ENCODE results near the gene RAB23.
"Not testable (repeated sequence)": the region's sequence is repeated elsewhere in the genome, so short reads cannot be mapped to it uniquely, and the experiment has no call there.

The RAB23 gene

DNA sequence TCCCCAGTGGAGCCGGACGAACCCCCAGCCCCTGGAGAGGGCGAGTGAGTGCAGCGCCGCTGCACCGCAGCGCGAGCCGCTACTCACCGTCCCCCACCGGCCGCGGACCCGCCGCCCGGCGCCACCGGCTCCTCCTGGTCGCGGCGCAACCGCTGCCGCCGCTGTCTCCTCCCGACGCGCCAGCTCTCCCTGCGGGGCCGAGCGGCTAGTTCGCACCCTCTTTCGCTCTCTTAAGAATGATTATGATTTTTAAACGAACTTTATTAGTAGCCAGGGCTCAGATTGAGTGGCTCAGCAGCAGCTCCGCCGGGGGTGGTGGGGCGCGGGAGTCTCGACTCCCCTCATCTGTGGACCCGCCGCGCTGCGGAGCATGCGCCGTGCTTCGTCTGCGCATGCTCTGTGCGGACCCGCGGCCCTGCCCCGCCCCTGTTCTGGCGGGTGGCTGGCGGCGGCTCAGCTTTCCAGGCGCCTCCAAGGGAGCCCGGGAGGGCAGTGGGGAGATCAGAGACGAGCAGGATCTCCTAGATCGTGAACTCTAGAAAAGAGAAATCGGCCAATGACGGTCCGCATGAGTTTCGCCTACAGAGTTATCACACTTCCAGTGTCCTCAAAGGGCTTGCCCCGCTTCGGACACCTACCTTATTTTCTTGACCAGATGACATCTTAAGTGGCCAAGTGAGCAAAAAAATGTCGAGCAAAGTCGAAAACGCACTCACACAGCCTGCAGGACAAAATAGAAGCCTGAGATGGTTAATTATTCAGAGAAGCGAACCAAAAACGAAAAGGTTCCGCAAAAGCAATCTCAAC lies at the start of gene RAB23:
TSS of gene RAB23 (minus strand) at position 372 of the 807 bp plus-strand sequence. CDS start 11,927 bp downstream, outside the sequence.
- DNase-seq, result peak; percentile 72

DNA sequence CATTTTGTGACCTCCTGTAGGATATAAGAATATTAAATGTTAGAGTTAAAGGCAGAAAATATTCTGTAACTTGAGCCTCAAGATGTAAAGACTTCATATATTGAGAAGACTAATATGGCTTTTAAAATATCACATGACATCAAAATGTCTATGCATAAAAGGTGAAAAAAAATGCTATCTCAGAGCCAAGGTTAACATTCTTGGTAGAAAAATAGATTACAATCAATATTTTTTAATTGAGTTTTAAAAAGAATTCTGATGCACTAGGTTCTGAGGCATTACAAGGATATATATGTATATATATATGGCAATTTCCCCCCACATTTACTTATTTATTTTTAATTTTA lies 46.2 kb upstream of the RAB23 start:
- no peak for DNase-seq

DNA sequence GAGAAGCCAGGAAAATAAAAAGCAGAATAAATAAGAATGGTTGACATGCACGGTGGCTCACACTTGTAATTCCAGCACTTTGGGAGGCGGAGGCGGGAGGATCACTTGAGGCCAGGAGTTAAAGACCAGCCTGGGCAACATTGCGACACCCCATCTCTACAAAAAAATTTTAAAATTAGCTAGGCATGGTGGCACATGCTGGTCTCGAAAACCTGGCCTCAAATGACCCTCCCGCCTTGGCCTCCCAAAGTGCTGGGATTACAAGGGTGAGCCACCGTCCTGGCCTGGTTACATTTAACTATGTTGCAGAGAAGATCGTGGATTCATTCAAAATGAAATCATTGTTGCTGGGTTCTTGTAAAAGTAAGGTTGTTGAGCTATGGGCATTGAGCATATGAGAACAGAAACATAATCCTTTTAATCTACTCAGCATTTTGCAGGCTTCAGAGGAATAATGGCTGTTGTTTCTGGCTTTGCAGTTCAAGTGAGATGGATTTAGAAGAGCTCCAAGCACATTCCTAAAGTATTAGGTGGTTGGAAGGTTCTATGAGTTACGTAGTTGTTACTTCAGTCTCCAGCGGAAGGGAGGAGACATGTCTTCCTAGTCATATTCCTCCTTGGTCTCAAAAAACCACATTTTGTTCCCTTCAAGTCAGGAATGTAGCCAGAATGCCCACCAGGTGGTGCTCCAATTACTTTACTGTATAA lies 45.6 kb upstream of the RAB23 start:
- DNase-seq, result peak; percentile 43

DNA sequence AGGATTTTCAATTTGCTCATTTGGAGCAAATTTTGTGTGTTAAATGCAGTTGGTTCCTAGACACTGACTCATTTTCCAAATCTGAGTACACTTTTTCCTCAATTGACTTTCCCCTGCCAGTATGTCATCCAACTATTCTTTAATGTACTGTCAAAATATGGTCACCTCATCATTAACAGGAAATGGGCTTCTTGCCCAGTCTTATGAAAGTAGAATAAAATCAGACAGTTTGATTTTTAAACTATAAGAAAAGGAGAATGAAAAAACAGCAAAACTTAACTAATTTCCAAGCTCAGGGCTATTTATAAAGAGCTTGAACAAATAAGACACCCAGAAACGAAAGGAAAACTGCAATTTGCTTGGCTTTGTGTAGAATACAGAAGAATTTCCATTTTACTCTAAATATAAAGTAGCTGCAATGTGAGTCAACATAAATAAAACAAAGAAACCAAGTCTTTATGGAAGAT lies 43.7 kb upstream of the RAB23 start:
- no peak for DNase-seq

DNA sequence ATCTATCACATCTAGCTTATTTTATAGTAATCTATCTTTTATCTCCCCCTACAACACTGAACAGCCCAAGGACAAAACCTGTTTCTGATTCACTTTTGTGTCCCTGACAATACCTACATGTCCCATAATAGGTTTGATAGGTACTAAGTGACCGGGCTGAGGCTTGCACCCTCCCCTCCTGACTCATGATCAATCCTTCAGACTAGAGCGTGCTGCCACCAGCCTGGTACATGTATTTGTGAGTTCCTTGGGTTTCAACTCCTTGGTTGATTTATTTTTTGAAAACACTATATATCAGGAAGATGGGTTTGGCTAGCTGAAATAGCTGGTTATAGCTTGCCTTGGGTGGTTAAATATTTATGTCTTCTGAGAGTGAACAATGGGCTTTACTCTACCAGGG lies 41.6 kb upstream of the RAB23 start:
- DNase-seq, result no peak

DNA sequence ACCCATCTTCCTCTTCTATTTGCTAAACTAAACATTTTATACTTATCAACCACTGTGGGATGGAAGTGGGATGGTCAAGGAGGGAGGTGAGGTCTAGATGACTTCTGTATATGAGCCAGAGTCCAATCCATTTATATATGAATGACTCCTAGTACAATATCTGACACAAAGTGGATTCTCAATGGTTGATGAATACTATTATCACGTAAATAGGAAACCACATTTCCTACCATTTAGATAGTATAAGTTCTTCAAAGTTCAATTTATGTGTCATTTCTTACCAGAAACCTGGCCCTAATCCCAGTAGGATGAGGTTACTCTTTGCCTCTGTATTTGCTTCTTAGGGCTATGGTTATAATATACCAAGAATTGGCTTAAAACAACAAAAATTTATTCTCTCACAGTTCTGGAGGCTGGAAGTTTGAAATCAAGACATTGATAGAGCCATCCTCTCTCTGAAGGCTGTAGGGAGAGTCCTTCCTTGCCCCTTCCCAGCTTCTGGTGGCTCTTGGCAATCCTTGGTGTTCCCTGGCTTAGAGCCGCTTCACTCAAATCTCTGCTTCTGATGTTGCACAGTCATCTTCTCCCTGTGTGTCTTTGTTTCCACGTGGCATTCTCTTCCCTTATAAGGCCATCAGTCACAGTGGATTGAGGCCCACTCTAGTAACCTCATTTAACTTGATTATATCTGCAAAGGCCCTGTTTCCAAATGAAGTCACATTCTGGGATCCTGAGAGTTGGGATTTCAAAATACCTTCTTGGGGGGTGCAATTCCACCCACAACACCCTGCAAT lies 41.0 kb upstream of the RAB23 start:
- DNase-seq, result no peak

DNA sequence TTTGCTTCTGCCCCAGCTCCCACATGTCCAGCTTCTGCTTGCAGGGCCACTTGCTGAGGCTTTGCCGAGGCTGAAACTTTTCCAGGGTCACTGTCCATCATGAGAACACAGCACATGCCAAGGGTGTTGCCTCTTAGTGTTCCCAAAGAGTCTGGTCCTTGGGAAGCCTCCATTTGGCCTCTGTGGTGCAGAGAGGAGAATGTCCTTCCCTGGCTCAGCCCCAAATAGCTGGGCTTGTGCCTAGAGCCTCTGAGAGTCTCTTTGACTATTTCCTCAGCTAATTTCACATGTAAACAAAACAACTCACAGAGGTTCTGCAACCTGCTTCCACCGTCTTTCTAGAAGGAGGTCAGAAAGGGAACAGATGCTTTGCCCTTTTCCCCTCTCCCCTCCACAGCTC lies 40.4 kb upstream of the RAB23 start:
- no peak for DNase-seq

DNA sequence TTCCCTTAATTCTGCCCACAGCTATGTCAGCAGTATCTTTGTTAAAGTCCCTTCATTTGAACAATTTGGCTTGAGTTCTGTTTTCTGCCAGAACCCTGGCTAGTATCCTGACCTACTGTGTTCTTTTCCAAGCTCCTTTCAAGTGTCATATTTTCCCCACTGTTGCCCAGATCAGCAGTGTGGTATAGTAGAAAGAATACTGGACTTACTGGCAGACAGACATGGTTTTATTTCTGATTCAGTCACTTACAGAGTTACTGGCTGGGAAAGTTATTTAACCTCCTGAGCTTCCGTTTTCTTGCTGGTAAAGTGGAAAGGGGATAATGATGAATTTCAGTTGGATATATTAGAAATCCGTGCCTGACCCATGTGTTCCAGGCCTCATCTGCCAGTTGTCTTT lies 39.8 kb upstream of the RAB23 start:
- DNase-seq, result no peak

DNA sequence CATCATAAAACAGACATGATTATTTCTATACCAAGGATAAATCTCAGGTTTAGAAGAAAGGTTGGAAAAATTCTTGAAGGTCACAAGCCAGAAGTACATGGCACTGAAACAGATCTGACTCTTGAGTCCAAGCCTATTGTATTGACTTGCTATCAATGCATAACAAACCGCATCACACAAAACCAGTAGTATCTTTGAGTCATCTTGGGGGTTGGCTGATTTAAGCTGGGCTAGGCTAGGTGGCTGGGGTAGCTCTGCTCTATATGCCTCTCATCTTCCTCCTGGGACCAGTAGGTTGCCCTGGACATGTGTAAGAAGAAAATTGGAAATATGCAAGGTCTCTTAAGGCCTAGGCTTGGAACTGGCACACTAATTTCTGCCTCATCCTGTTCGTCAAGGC lies 37.0 kb upstream of the RAB23 start:
- DNase-seq, result no peak

DNA sequence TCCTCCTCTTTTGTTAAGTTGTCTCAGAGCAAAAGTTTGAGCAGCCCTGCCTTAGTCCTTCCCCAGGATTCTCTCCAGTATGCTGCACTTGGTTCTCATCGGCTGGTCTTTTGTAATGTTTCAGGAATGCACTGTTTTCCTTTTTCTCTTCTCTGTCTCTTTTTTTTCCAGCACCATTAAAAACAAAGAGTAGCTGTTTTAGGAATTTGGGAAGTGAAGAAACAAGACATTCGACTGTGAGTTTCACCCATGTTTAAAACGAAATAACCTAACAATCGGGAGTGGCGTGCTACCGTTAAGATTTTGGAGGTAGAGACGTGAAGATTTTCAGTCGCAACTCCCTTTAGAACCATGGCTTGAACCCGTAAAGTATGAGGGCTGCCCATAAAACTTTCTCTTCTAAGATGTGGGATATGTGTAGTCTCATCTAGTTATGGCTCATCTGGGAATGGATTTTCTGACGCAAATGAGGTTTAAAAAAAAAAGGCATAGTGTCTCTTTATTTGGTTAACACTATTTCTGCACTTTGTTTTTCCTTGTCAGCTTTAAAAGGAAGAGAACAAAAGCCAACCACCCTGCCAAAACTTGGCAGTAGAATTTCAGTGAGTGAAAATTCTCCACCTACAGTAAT lies 35.9 kb upstream of the RAB23 start:
- DNase-seq, result no peak

DNA sequence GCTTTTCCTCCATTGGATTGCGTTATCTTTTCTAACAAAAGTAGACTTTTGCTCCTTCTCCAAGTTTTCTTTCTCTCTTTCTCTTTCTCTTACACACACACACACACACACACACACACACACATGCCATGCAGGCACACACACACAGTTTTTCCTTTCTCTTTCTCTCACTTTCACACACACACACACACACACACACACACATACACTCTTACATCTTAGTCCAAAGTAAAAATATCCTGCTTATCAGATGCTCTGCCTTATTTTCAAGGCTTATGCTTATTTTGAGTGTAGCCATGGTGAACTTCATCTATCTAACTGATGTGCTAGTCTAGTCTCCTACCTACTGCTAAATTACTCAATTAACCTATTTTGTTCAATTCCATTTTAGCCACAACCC lies 34.4 kb upstream of the RAB23 start:
- no peak for DNase-seq

DNA sequence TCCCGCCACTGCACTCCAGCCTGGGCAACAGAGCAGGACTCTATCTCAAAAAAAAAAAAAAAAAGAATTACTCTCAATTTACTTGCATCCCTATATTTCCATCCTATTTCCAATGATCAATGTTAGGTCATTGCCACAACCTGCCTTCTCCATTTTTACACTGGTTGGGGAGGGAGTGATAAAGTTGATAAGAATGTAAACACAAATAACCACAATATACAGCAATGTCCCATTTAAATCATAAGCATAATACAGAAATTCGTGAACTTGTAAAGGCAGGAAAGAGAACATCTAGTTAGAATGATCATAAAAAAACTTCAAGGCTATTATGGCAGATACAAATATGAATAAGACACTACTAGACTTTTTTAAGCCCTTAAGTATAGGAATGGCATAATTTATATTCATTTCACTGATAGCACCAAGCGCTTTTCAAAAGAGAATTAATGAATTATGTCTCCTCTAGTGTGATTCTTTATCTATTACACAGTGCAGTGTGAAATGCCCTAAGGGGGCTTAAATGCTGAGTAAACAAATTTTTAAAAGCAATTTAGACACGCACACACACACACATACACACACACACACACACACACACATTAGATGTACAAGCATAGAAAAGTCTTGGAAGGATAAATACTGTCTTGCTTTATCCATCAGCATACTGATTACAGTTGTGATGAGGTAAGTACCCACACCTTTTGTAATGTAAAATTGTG lies 33.5 kb upstream of the RAB23 start:
- DNase-seq, result no peak

DNA sequence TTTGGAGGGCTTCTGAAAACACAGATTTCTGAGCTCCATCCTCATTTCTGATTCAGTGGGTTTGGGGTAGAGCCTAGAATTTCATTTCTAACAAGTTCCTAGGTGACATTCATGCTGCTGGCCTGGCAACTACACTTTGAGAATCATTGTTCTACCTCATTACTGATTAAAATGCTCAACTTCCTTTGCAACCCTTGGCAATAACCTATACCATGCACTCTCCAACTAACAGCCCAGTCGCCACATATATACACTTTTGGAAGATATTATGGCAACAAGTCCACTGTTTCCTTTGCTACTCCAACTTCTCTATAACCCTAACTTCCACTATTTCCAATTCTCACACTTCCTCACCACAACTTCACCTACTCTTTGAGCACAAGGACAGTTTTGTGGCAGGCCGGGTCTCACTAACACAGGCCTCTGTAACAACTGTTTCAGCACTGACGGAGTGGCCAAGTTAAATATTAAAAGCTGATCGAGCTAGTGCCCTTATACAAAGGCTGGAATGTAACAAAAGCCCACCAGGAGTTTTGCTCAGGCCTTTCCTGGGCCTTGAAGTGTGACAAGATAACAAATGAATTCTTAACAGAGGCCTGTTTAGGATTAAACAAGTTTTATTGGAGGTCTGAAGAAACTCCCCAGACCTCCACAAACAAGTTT lies 32.1 kb upstream of the RAB23 start:
- no peak for DNase-seq

DNA sequence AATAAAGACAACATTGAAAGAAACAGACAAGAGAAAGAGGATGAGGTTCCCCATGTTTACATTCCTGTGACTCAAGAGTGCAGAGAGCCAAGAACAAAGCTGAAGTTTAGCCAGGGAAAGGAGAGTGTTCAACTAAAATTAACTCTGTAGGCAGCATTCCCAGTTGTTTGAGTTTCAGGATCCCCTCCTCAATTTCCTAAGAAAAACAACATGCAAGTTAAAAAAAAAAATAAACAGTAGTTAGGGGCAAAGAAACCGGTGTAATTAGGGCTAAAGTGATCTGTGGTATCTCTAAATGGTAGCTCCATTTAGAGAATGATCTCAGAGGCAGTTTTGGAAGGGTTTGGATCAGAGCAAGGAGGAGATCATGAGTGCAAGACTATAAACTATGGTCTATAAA lies 30.9 kb upstream of the RAB23 start:
- no peak for DNase-seq

DNA sequence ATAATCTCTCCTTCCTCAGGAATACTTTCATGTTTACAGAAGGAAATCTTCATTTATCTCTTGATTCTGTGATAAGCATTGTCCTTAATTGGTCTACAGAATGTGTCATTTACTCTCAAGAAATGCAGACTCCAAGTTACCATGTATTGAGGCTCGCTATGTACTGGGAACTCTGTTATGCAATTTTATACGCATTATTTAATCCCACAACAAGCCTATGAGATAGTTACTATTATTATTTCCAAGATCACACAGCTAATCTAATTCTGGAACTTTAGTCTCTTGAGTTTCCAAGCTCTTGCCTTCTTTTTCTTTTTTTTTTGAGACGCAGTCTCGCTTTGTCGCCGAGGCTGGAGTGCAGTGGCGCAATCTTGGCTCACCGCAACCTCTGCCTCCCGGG lies 30.0 kb upstream of the RAB23 start:
- no peak for DNase-seq

DNA sequence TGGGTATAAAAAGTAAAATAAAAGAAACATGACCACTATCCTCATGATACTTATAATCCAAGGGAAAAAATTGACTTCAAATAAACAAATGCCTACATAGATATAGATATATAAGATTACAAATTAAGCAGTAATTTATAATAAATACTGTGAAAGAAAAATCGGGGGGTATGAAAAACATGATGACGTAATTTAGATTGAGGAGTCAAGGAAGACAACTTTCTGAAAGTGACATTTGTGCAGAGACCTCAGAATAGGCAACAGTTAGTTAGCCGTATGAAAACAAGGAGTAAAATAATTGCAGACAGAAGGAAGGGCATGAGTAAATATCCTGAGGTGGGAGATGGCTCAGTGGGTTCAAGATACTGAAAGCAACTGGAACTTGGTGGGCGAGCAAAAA lies 28.2 kb upstream of the RAB23 start:
- no peak for DNase-seq

DNA sequence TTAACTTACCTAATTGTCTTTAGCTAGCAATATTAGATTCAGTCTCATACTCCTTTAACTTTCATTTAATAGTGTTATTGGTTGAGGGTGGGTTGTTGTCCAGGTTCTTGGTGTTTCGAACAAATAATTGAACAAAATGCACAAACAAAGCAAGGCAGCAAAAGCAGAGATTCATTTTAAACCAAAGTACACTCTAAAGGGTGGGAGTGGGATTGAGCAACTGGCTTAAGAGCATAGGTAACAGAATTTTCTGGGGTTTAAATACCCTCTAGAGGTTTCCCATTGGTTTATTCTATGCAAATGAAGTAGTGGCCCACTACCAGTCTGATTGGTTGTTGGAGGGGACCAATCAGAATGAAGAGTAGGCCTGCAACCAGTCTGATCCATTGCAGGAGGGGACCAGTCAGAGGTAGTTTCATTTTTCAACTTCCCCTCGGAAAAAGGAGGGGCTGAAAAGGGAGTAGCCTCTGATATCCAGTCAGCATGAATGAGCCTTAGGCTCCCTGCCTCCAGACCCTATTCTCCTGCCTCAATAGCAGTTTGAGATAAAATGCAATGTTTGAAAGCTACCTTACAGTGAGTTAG lies 26.3 kb upstream of the RAB23 start:
- DNase-seq, result no peak

DNA sequence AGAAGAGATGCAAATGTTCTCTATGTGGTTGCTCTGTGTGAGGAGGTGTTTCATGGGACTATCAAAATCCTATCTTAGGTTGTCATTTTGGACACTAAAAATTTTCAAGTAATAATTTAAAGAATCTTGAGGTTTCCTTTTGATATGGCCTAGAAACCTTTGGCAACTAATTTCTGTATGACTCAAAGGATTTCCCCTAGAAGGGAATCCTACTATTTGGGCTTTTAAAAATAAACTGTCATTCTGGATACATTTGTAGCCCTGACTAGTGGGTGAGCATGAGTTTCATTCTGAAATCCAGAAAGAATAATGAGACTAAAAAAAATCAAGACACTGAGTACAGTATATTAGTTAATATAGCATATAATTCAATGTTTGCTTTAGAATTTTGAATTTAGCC lies 25.5 kb upstream of the RAB23 start:
- no peak for DNase-seq

DNA sequence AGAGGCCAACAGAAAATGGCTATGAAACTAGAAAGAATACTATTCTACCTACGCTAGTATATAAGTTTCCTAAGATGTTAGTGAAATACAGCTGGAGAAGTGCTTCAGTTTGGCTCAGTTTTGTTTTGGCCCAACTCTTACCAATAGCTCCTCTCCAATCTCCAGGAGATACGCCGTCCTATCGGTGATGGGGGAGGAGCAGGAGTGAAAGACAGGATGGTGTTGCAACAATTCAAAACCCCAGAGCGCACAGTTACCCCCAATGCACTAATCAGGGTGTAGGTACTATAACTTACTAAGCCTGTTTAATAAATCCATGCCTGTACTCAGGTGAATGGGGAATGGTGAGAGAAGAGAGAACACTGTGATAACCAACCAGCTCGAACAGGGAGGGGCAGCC lies 24.2 kb upstream of the RAB23 start:
- DNase-seq, result no peak

DNA sequence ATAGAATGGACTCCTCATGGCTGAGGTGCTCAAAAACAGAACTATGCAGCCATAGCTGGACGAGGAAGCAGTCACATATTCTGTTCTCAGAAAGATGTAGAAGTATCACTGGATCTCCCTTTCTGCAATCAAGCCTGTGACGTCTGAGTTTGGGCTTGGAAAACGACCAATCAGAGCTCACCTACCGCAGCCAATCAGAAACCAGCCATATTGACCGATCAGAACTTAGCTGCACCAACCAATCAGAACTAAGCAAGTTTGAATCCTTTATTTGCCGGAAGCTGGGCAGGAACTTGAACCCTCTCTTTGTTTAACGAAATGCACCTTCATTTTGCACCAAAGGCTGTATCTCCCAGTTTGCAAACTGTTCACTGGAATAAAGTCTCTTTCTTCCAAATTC lies 21.8 kb upstream of the RAB23 start:
- DNase-seq, result no peak

DNA sequence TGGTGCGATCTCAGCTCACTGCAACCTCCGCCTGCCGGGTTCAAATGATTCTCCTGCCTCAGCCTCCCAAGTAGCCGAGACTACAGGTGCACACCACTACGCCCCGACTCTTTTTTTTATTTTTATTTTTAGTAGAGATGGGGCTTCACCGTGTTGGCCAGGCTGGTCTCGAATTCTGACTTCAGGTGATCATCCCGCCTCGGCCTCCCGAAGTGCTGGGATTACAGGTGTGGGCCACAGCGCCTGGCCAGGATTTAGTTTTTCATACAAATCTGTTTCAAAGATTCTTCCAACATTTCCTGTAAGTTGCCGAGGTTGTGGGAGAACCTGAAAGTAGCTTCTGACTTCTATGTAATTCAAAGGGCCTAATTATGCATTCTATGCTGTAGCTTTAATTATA lies 21.4 kb upstream of the RAB23 start:
- not testable (repeated sequence) for DNase-seq

DNA sequence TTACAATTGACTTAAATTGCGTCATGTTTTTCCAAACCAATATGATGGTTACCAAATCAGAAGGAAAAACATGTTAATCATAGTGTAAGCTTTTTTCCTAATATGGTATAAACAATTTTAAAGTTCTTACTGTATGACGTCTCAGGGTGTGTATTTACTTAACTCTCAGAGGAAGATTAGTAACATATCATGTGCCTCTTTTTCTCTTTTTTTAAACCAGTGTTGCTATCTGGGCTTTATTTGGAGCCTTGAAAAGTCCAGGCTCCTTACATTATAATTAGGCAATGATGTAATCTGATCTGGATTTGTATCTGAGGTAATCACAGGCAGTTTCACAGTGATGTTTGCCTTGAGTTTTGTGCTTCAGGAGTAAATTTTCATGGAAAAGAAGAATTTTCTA lies 20.4 kb upstream of the RAB23 start:
- no peak for DNase-seq

Measured in NCI-H526 treated with DMSO at 0.1 percent for 48 hours (cell line).